ENCODE results near the gene WDR35. TPM values are rescaled to one million over a fixed set of nuclear protein-coding genes. Genes with fewer than 3 reads are reported as not detected.
A peak's percentile ranks its signal among the peaks of the same experiment; 100 is the strongest.

The WDR35 gene
- total and polyA plus RNA-seq, 4 donors, result 0.97 to 3.8 (median 1.6) TPM

DNA sequence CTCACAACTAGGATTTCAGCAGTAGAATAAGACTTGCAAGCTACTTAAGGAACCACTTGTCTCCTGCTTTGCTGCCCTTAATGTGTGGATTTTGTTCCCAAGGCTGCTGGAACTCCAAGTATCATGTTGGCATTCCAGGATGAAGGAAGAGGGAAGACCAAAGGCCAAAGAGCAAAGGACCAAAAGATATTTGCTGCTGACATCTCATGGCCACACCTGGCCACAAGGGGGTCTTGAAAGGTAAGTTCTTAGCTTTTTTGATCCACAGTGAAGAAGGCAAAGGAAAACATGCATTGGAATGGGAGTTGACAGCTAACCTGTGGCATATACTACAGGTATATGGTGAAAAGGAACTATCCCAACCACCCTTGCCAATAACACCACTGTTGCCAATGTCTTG, 26.4 kb upstream of the WDR35 start:
- Histone ChIP-seq H3K4me3 (ENCODE audit: low read depth in 1 of 3, low read length in 3 of 3) (no peak overlapping the region), H3K9ac (ENCODE audit: low read depth in 1 of 2, low read length in 2 of 2) (no peak overlapping the region), H3K27ac (ENCODE audit: low read depth in 1 of 2, low read length in 2 of 2) (no peak overlapping the region), H3K4me1 (ENCODE audit: control insufficient read depth in 4 of 4, insufficient read depth in 4 of 4, low read length in 3 of 4) (peaks cover 4 to 14% (median 8%) of the 10 kb centered on the region in 4 donors), H3K9me3 (ENCODE audit: control insufficient read depth in 4 of 4, low read length in 3 of 4) (no peaks in the 10 kb centered on the region), H3K27me3 (ENCODE audit: control insufficient read depth in 4 of 4, insufficient read depth in 4 of 4, low read length in 3 of 4) (peaks cover 0 to under 1% (median 0%) of the 10 kb centered on the region in 4 donors), H3K36me3 (ENCODE audit: control insufficient read depth in 4 of 4, insufficient read depth in 3 of 4, low read depth in 1 of 4, low read length in 3 of 4) (no peaks in the 10 kb centered on the region)
- TF ChIP-seq RAD21 (IDR thresholded peaks at IDR 0.05), result no peak
- TF ChIP-seq, protein P1, sequence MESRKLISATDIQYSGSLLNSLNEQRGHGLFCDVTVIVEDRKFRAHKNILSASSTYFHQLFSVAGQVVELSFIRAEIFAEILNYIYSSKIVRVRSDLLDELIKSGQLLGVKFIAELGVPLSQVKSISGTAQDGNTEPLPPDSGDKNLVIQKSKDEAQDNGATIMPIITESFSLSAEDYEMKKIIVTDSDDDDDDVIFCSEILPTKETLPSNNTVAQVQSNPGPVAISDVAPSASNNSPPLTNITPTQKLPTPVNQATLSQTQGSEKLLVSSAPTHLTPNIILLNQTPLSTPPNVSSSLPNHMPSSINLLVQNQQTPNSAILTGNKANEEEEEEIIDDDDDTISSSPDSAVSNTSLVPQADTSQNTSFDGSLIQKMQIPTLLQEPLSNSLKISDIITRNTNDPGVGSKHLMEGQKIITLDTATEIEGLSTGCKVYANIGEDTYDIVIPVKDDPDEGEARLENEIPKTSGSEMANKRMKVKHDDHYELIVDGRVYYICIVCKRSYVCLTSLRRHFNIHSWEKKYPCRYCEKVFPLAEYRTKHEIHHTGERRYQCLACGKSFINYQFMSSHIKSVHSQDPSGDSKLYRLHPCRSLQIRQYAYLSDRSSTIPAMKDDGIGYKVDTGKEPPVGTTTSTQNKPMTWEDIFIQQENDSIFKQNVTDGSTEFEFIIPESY (IDR thresholded peaks at IDR 0.05), result no peak
- no peak for DNase-seq (ENCODE audit: low spot score)

DNA sequence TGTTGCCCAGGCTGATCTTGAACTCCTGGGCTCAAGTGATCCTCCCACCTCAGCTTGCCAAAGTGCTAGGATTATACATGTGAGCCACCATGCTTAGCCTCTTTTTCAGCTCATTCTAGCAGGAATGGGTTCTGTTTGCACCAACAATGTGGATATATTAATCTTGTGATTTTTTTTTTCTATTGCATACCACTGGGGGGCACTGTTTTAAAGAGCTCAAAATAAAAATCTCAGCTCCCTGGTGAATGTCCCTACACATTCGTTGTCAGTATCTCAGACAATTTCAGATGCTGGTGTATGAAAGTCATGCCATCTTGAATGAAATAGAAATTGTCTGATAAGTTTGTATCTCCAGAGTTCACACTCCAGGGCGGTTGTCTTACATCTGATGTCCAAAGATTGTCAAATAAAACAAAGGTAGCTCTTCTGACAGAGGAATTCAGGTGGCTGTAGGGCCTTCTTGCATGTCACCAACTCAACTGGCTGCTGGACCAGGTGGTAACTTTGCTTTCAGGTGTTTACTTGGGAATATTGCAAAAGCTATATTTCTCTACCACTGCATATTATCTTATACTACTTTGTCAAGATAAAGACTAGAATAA, 25.7 kb upstream of the WDR35 start:
- 10% methylated on average over 2 of the region's 2 CpGs for WGBS
- no peak for DNase-seq (ENCODE audit: low spot score)
- Histone ChIP-seq H3K9me3 (ENCODE audit: control insufficient read depth in 4 of 4, low read length in 3 of 4) (no peaks in the 10 kb centered on the region), H3K9ac (ENCODE audit: low read depth in 1 of 2, low read length in 2 of 2) (no peak overlapping the region), H3K27me3 (ENCODE audit: control insufficient read depth in 4 of 4, insufficient read depth in 4 of 4, low read length in 3 of 4) (peaks cover 0 to 4% (median 0%) of the 10 kb centered on the region in 4 donors), H3K36me3 (ENCODE audit: control insufficient read depth in 4 of 4, insufficient read depth in 3 of 4, low read depth in 1 of 4, low read length in 3 of 4) (no peaks in the 10 kb centered on the region), H3K4me3 (ENCODE audit: low read depth in 1 of 3, low read length in 3 of 3) (no peak overlapping the region), H3K27ac (ENCODE audit: low read depth in 1 of 2, low read length in 2 of 2) (no peak overlapping the region), H3K4me1 (ENCODE audit: control insufficient read depth in 4 of 4, insufficient read depth in 4 of 4, low read length in 3 of 4) (peaks cover 2 to 10% (median 7%) of the 10 kb centered on the region in 4 donors)
- TF ChIP-seq, protein P1 (IDR thresholded peaks at IDR 0.05), result no peak
- TF ChIP-seq, protein P2, sequence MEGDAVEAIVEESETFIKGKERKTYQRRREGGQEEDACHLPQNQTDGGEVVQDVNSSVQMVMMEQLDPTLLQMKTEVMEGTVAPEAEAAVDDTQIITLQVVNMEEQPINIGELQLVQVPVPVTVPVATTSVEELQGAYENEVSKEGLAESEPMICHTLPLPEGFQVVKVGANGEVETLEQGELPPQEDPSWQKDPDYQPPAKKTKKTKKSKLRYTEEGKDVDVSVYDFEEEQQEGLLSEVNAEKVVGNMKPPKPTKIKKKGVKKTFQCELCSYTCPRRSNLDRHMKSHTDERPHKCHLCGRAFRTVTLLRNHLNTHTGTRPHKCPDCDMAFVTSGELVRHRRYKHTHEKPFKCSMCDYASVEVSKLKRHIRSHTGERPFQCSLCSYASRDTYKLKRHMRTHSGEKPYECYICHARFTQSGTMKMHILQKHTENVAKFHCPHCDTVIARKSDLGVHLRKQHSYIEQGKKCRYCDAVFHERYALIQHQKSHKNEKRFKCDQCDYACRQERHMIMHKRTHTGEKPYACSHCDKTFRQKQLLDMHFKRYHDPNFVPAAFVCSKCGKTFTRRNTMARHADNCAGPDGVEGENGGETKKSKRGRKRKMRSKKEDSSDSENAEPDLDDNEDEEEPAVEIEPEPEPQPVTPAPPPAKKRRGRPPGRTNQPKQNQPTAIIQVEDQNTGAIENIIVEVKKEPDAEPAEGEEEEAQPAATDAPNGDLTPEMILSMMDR (IDR thresholded peaks at IDR 0.05; ENCODE audit: low read depth, low read length, missing input control), result peak; percentile 67
- peak; percentile 81 to 84 for TF ChIP-seq RAD21 (IDR thresholded peaks at IDR 0.05)
- TF ChIP-seq HNF4G (IDR thresholded peaks at IDR 0.05), result no peak
- no peak for TF ChIP-seq FOXA1 (IDR thresholded peaks at IDR 0.05)
- TF ChIP-seq SP1 (IDR thresholded peaks at IDR 0.05), result no peak
- no peak for TF ChIP-seq GABPA (IDR thresholded peaks at IDR 0.05 in 1 of 2, conservative IDR thresholded peaks at IDR 0.05 in 1 of 2)
- peak in 1 of 2 donors; percentile 6 for TF ChIP-seq HNF4A (conservative IDR thresholded peaks at IDR 0.05)

DNA sequence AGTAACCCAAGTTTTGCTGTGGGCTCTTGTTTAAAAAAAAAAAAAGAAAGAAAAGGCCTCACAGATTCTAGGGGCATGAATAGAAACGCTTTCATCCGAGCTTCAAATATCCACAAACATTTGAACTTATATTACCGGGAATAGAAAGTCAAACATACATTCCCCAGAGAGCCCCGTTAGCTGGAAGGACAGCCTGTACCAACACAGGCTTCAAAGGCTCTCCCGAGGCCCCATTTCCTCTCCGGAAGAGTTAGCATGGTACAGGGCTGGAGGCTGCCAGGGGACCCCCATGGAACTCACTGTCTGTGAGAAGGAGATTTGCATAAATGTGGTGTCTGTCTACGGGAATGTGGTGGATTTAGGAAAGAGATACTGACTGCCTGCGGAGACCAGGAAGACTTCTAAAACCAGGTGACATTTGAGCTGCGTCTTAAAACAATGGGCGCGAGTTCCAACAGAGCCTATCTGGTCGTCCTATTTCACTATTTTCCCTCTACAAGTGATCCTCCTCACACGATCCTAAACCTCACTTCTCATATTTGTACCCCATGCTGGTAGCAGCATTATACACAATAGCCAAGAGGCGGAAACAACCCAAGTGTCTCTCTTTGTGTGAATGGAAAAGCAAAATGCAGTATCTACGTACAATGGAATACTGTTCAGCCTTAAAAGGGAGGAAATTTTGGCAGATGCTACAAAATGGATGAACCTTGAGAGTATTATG, 23.4 kb upstream of the WDR35 start:
- H3K9me3 ChIP-seq (ENCODE audit: control insufficient read depth in 4 of 4, low read length in 3 of 4), result no peaks in the 10 kb centered on the region
- no peak overlapping the region for H3K27ac ChIP-seq (ENCODE audit: low read depth in 1 of 2, low read length in 2 of 2)
- no peak overlapping the region for H3K9ac ChIP-seq (ENCODE audit: low read depth in 1 of 2, low read length in 2 of 2)
- H3K4me1 ChIP-seq (ENCODE audit: control insufficient read depth in 4 of 4, insufficient read depth in 4 of 4, low read length in 3 of 4), result peaks cover 2 to 10% (median 7%) of the 10 kb centered on the region in 4 donors
- no peaks in the 10 kb centered on the region for H3K36me3 ChIP-seq (ENCODE audit: control insufficient read depth in 4 of 4, insufficient read depth in 3 of 4, low read depth in 1 of 4, low read length in 3 of 4)
- DNase-seq (ENCODE audit: low spot score), result no peak
- 63% methylated on average over 15 of the region's 15 CpGs for WGBS
- peak overlapping the region in 1 of 3 donors; percentile 71 for H3K4me3 ChIP-seq (ENCODE audit: low read depth in 1 of 3, low read length in 3 of 3)
- H3K27me3 ChIP-seq (ENCODE audit: control insufficient read depth in 4 of 4, insufficient read depth in 4 of 4, low read length in 3 of 4), result peaks cover 0 to 4% (median 0%) of the 10 kb centered on the region in 4 donors
- no peak for TF ChIP-seq HNF4A (conservative IDR thresholded peaks at IDR 0.05)
- TF ChIP-seq SP1 (IDR thresholded peaks at IDR 0.05), result no peak
- no peak for TF ChIP-seq YY1 (IDR thresholded peaks at IDR 0.05)
- TF ChIP-seq NR2F2 (IDR thresholded peaks at IDR 0.05), result no peak
- TF ChIP-seq, protein P3, sequence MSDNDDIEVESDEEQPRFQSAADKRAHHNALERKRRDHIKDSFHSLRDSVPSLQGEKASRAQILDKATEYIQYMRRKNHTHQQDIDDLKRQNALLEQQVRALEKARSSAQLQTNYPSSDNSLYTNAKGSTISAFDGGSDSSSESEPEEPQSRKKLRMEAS (IDR thresholded peaks at IDR 0.05), result no peak
- no peak for TF ChIP-seq HNF4G (IDR thresholded peaks at IDR 0.05)
- no peak for TF ChIP-seq RXRA (IDR thresholded peaks at IDR 0.05)
- no peak for TF ChIP-seq EGR1 (IDR thresholded peaks at IDR 0.05; ENCODE audit: low read depth in 2 of 2)
- TF ChIP-seq, protein P4, sequence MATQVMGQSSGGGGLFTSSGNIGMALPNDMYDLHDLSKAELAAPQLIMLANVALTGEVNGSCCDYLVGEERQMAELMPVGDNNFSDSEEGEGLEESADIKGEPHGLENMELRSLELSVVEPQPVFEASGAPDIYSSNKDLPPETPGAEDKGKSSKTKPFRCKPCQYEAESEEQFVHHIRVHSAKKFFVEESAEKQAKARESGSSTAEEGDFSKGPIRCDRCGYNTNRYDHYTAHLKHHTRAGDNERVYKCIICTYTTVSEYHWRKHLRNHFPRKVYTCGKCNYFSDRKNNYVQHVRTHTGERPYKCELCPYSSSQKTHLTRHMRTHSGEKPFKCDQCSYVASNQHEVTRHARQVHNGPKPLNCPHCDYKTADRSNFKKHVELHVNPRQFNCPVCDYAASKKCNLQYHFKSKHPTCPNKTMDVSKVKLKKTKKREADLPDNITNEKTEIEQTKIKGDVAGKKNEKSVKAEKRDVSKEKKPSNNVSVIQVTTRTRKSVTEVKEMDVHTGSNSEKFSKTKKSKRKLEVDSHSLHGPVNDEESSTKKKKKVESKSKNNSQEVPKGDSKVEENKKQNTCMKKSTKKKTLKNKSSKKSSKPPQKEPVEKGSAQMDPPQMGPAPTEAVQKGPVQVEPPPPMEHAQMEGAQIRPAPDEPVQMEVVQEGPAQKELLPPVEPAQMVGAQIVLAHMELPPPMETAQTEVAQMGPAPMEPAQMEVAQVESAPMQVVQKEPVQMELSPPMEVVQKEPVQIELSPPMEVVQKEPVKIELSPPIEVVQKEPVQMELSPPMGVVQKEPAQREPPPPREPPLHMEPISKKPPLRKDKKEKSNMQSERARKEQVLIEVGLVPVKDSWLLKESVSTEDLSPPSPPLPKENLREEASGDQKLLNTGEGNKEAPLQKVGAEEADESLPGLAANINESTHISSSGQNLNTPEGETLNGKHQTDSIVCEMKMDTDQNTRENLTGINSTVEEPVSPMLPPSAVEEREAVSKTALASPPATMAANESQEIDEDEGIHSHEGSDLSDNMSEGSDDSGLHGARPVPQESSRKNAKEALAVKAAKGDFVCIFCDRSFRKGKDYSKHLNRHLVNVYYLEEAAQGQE (IDR thresholded peaks at IDR 0.05), result no peak
- no peak for TF ChIP-seq GABPA (IDR thresholded peaks at IDR 0.05 in 1 of 2, conservative IDR thresholded peaks at IDR 0.05 in 1 of 2)
- TF ChIP-seq FOXA2 (IDR thresholded peaks at IDR 0.05), result no peak
- TF ChIP-seq RAD21 (IDR thresholded peaks at IDR 0.05), result no peak
- no peak for TF ChIP-seq TAF1 (conservative IDR thresholded peaks at IDR 0.05)
- TF ChIP-seq FOXA1 (IDR thresholded peaks at IDR 0.05), result no peak
